SK-N-SH treated with all-trans-retinoic acid at 6 μM for 48 hours (cell line): ENCODE data around the gene EGLN1.

Source experiments
- ARNTL ChIP-seq: fragments of 450-650 bp; formaldehyde crosslinking; IDR thresholded peaks from 2 replicates; pipeline ENCODE4 v1.5.0; 2020; ENCODE audit warnings: low read depth, mild to moderate bottlenecking, moderate library complexity, borderline replicate concordance
- CSDC2 ChIP-seq: fragments of 250-450 bp; sonication (Bioruptor Pico); IDR thresholded peaks from 2 replicates; pipeline ENCODE4 v1.5.0; 2020; ENCODE audit warnings: mild to moderate bottlenecking, moderate library complexity
- ESRRG ChIP-seq: fragments of 250-450 bp; sonication (Bioruptor Pico); IDR thresholded peaks from 2 replicates; pipeline ENCODE4 v1.6.1; 2021; ENCODE audit warnings: mild to moderate bottlenecking
- ISL1 ChIP-seq: fragments of 250-450 bp; sonication (Bioruptor Pico); IDR thresholded peaks from 2 replicates; pipeline ENCODE4 v2.1.2; 2022; ENCODE audit warnings: mild to moderate bottlenecking, moderate library complexity
- RARB ChIP-seq: fragments of 250-450 bp; sonication (Bioruptor Pico); IDR thresholded peaks from 2 replicates; pipeline ENCODE4 v1.8.0; 2021; ENCODE audit warnings: mild to moderate bottlenecking, moderate library complexity
- TOX ChIP-seq: fragments of 250-450 bp; sonication (Bioruptor Pico); IDR thresholded peaks from 2 replicates; pipeline ENCODE4 v1.8.0; 2021; ENCODE audit warnings: mild to moderate bottlenecking, moderate library complexity, borderline replicate concordance
- ZC3H10 ChIP-seq: fragments of 250-450 bp; sonication (Bioruptor Pico); IDR thresholded peaks from 2 replicates; pipeline ENCODE4 v1.5.1; 2021; ENCODE audit warnings: mild to moderate bottlenecking, moderate library complexity
- ZFP3 ChIP-seq: fragments of 250-450 bp; sonication (Bioruptor Pico); IDR thresholded peaks from 2 replicates; pipeline ENCODE4 v1.5.0; 2020; ENCODE audit warnings: mild to moderate bottlenecking, moderate library complexity
- ZFP30 ChIP-seq: fragments of 450-650 bp; formaldehyde crosslinking; IDR thresholded peaks from 2 replicates; pipeline ENCODE4 v1.5.0; 2022; ENCODE audit warnings: mild to moderate bottlenecking, moderate library complexity
- ZNF70 ChIP-seq: fragments of 450-650 bp; formaldehyde crosslinking; IDR thresholded peaks from 2 replicates; pipeline ENCODE4 v1.5.0; 2020; ENCODE audit warnings: mild to moderate bottlenecking, moderate library complexity
- TF ChIP-seq, protein P1 (sequence below): fragments of 250-450 bp; sonication (Bioruptor Pico); IDR thresholded peaks from 2 replicates; pipeline ENCODE4 v1.8.0; 2020; ENCODE audit warnings: mild to moderate bottlenecking, moderate library complexity, borderline replicate concordance
- TF ChIP-seq, protein P2 (sequence below): fragments of 250-450 bp; sonication (Bioruptor Pico); IDR thresholded peaks from 2 replicates; pipeline ENCODE4 v1.8.0; 2021; ENCODE audit warnings: low read depth, mild to moderate bottlenecking, moderate library complexity, borderline replicate concordance
- TF ChIP-seq, protein P3 (sequence below): fragments of 250-450 bp; sonication (Bioruptor Pico); IDR thresholded peaks from 2 replicates; pipeline ENCODE4 v1.5.1; 2020; ENCODE audit warnings: low read depth, mild to moderate bottlenecking, moderate library complexity

DNA sequence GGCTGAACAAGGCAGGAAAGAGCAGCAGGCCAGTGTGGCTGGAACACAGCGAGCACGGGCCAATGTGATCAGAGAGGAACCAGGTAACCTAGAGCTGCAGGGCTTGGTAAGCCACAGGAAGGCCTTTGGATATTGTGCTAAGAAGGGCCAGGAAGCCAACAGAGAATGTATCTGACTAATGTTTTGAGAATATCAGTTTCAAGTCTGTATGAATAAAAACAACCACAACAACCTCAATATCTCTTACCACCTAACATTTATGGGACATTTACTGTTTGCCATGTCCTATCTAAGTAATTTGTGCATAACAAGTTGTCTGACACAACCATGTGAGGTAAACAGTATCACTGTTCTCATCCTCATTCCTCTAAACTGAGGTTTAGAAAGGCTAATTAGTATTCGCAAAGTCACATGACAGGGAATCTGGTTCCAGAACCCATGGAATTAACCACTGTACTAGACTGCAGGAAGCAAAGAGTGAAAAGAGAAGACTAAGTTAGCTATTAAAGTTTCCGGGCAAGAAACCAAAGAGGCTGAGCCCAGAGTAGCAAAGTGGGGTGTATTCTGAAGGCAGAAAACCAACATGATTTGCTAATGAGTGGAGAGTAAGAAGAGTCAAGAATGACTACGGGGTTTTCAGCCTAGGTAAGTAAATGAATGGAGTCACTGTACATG is 45.1 kb downstream of the EGLN1 start:
- TF ChIP-seq, protein P1, sequence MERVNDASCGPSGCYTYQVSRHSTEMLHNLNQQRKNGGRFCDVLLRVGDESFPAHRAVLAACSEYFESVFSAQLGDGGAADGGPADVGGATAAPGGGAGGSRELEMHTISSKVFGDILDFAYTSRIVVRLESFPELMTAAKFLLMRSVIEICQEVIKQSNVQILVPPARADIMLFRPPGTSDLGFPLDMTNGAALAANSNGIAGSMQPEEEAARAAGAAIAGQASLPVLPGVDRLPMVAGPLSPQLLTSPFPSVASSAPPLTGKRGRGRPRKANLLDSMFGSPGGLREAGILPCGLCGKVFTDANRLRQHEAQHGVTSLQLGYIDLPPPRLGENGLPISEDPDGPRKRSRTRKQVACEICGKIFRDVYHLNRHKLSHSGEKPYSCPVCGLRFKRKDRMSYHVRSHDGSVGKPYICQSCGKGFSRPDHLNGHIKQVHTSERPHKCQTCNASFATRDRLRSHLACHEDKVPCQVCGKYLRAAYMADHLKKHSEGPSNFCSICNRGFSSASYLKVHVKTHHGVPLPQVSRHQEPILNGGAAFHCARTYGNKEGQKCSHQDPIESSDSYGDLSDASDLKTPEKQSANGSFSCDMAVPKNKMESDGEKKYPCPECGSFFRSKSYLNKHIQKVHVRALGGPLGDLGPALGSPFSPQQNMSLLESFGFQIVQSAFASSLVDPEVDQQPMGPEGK (CRISPR knock-in tag): no peak
- TF ChIP-seq CSDC2 (CRISPR knock-in tag): no peak
- TF ChIP-seq ESRRG (CRISPR knock-in tag): no peak
- TF ChIP-seq RARB: no peak
- TF ChIP-seq ISL1 (CRISPR knock-in tag): no peak
- TF ChIP-seq TOX: no peak
- no peak for TF ChIP-seq ZFP3
- TF ChIP-seq, protein P2, sequence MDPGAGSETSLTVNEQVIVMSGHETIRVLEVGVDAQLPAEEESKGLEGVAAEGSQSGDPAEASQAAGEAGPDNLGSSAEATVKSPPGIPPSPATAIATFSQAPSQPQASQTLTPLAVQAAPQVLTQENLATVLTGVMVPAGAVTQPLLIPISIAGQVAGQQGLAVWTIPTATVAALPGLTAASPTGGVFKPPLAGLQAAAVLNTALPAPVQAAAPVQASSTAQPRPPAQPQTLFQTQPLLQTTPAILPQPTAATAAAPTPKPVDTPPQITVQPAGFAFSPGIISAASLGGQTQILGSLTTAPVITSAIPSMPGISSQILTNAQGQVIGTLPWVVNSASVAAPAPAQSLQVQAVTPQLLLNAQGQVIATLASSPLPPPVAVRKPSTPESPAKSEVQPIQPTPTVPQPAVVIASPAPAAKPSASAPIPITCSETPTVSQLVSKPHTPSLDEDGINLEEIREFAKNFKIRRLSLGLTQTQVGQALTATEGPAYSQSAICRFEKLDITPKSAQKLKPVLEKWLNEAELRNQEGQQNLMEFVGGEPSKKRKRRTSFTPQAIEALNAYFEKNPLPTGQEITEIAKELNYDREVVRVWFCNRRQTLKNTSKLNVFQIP (CRISPR knock-in tag): no peak
- TF ChIP-seq ZNF70 (CRISPR knock-in tag): no peak
- no peak for TF ChIP-seq ZC3H10
- TF ChIP-seq, protein P3, sequence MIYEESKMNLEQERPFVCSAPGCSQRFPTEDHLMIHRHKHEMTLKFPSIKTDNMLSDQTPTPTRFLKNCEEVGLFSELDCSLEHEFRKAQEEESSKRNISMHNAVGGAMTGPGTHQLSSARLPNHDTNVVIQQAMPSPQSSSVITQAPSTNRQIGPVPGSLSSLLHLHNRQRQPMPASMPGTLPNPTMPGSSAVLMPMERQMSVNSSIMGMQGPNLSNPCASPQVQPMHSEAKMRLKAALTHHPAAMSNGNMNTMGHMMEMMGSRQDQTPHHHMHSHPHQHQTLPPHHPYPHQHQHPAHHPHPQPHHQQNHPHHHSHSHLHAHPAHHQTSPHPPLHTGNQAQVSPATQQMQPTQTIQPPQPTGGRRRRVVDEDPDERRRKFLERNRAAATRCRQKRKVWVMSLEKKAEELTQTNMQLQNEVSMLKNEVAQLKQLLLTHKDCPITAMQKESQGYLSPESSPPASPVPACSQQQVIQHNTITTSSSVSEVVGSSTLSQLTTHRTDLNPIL (CRISPR knock-in tag): no peak
- TF ChIP-seq ARNTL (CRISPR knock-in tag): no peak
- TF ChIP-seq ZFP30 (CRISPR knock-in tag): no peak
